DND-41 (cell line): Measurements from ENCODE around the gene ZNF83.
"Not testable (repeated sequence)": the region's sequence is repeated elsewhere in the genome, so short reads cannot be mapped to it uniquely, and the experiment has no call there.

Experiments used
- ATAC-seq: fragments of 200-7000 bp; cut with Tn5 transposase; 3 replicates; pipeline ENCODE4 v1.9.1; 2021; ENCODE audit warnings: low read depth; ENCODE audit not compliant: insufficient read depth
- DNase-seq: peaks from one replicate; pipeline ENCODE4 v3.0.0-alpha.2; 2020
- H2AFZ ChIP-seq: 2 replicates; pipeline ENCODE4 v1.6.0; 2012; ENCODE audit warnings: low read depth, low read length
- H3K27ac ChIP-seq: 2 replicates; pipeline ENCODE4 v1.5.1; 2012; ENCODE audit warnings: low read length, inconsistent platforms
- H3K27me3 ChIP-seq: fragments of 200-600 bp; sonication (generic); 2 replicates; pipeline ENCODE4 v1.6.0; 2012; ENCODE audit warnings: low read length, mild to moderate bottlenecking, inconsistent platforms; ENCODE audit not compliant: insufficient read depth, poor library complexity
- H3K36me3 ChIP-seq: 2 replicates; pipeline ENCODE4 v1.5.1; 2012; ENCODE audit warnings: low read length, inconsistent platforms; ENCODE audit not compliant: insufficient read depth
- H3K4me1 ChIP-seq: 2 replicates; pipeline ENCODE4 v1.5.1; 2012; ENCODE audit warnings: mild to moderate bottlenecking, low read length; ENCODE audit not compliant: insufficient read depth
- H3K4me2 ChIP-seq: 2 replicates; pipeline ENCODE4 v1.6.0; 2012; ENCODE audit warnings: mild to moderate bottlenecking, moderate library complexity, low read length, inconsistent platforms; ENCODE audit not compliant: insufficient read depth
- H3K4me3 ChIP-seq, 2 experiments: fragments of 200-600 bp in 1 of 2; shearing (Covaris generic) in 1 of 2; 2 replicates each; pipeline ENCODE4 v1.5.1; 2012 to 2016; ENCODE audit warnings: inconsistent platforms in 2 of 2, low read length in 2 of 2, mild to moderate bottlenecking in 2 of 2, low read depth in 1 of 2, moderate library complexity in 1 of 2
- H3K79me2 ChIP-seq: 2 replicates; pipeline ENCODE4 v1.6.0; 2012; ENCODE audit warnings: low read length, inconsistent platforms; ENCODE audit not compliant: insufficient read depth
- H3K9ac ChIP-seq: 2 replicates; pipeline ENCODE4 v1.6.0; 2012; ENCODE audit warnings: low read depth, mild to moderate bottlenecking, inconsistent platforms, low read length, moderate library complexity
- H3K9me3 ChIP-seq: 2 replicates; pipeline ENCODE4 v1.5.1; 2012; ENCODE audit warnings: low read length, moderate library complexity, mild to moderate bottlenecking, inconsistent platforms; ENCODE audit not compliant: insufficient read depth, severe bottlenecking
- H4K20me1 ChIP-seq: 2 replicates; pipeline ENCODE4 v1.6.0; 2012; ENCODE audit warnings: low read length; ENCODE audit not compliant: insufficient read depth
- CTCF ChIP-seq: IDR thresholded peaks from 2 replicates; pipeline ENCODE4 v1.5.1; 2012; ENCODE audit warnings: borderline replicate concordance, low read length, moderate library complexity, mild to moderate bottlenecking; ENCODE audit not compliant: poor library complexity, severe bottlenecking; ENCODE audit errors: extremely low read depth
- EZH2 ChIP-seq: IDR thresholded peaks from 3 replicates; pipeline ENCODE4 v1.6.1; 2012; ENCODE audit warnings: borderline replicate concordance, low read depth, mild to moderate bottlenecking, moderate library complexity, low read length, inconsistent platforms; ENCODE audit not compliant: severe bottlenecking

The ZNF83 gene

GRCh38 chr19:52639996-52640395 lies 1.8 kb upstream of the ZNF83 start:
- no peaks in the 10 kb centered on the region for H3K9me3 ChIP-seq
- H3K4me1 ChIP-seq, result peaks cover 19% of the 10 kb centered on the region
- H4K20me1 ChIP-seq, result peaks cover 5% of the 10 kb centered on the region; the same call in 1 of the 2 replicates

GRCh38 chr19:52638601-52639000 lies 446 bp upstream of the ZNF83 start:
- peaks cover 23% of the 10 kb centered on the region for H3K79me2 ChIP-seq
- DNase-seq, result no peak
- H3K27ac ChIP-seq, result peak overlapping the region; percentile 57
- peak overlapping the region; percentile 53 for H2AFZ ChIP-seq
- H4K20me1 ChIP-seq, result peaks cover 5% of the 10 kb centered on the region; the same call in 1 of the 2 replicates
- peak; percentile 7; the same call in 2 of the 3 replicates for ATAC-seq
- no peak for TF ChIP-seq EZH2
- TF ChIP-seq CTCF, result no peak
- H3K9ac ChIP-seq, result peak overlapping the region; percentile 94
- H3K36me3 ChIP-seq, result peaks cover 16% of the 10 kb centered on the region
- no peaks in the 10 kb centered on the region for H3K27me3 ChIP-seq
- peak overlapping the region; percentile 98 for H3K4me2 ChIP-seq
- H3K9me3 ChIP-seq, result no peaks in the 10 kb centered on the region
- peak overlapping the region; percentile 6 to 97; a peak in 3 of 4 replicates for H3K4me3 ChIP-seq
- H3K4me1 ChIP-seq, result peaks cover 19% of the 10 kb centered on the region

More at GRCh38 chr19:52639996-52640395, 1.8 kb upstream of the ZNF83 start:
- Histone ChIP-seq H3K79me2 (peaks cover 23% of the 10 kb centered on the region), H2AFZ (no peak overlapping the region), H3K9ac (no peak overlapping the region), H3K4me2 (no peak overlapping the region), H3K27me3 (no peaks in the 10 kb centered on the region), H3K36me3 (peaks cover 8% of the 10 kb centered on the region), H3K27ac (no peak overlapping the region), H3K4me3 (no peak overlapping the region)
- TF ChIP-seq CTCF (no peak), EZH2 (no peak)
- ATAC-seq (no peak), DNase-seq (no peak)

GRCh38 chr19:52635786-52636570 lies 2.2 kb downstream of the ZNF83 start:
- Histone ChIP-seq H3K4me3 (no peak overlapping the region), H3K27me3 (no peaks in the 10 kb centered on the region), H3K9ac (no peak overlapping the region), H3K27ac (no peak overlapping the region), H3K4me1 (peaks cover 19% of the 10 kb centered on the region), H2AFZ (no peak overlapping the region), H4K20me1 (peaks cover 5% of the 10 kb centered on the region; the same call in 1 of the 2 replicates), H3K79me2 (peaks cover 23% of the 10 kb centered on the region), H3K9me3 (no peaks in the 10 kb centered on the region), H3K4me2 (no peak overlapping the region), H3K36me3 (peaks cover 20% of the 10 kb centered on the region)
- no peak for TF ChIP-seq EZH2
- TF ChIP-seq CTCF, result no peak
- ATAC-seq (no peak), DNase-seq (no peak)

GRCh38 chr19:52627441-52627840 lies 10.7 kb downstream of the ZNF83 start:
- not testable (repeated sequence) for H2AFZ ChIP-seq, H4K20me1 ChIP-seq, ATAC-seq, DNase-seq, H3K4me3 ChIP-seq, H3K27me3 ChIP-seq, H3K27ac ChIP-seq, H3K4me1 ChIP-seq, H3K9ac ChIP-seq, H3K4me2 ChIP-seq, H3K9me3 ChIP-seq
- Histone ChIP-seq H3K79me2 (peaks cover 18% of the 10 kb centered on the region), H3K36me3 (peaks cover 53% of the 10 kb centered on the region)
